T-helper 9 cell (primary cell): ENCODE data around the gene ASB8.

Experiments
- DNase-seq: peaks from one replicate; pipeline ENCODE4 v3.0.0-alpha.2; 2020

ASB8 gene

GRCh38 chr12:48104531-48104930 is 52.8 kb downstream of the ASB8 start:
- DNase-seq: no peak
